Smooth muscle cell (in vitro differentiated cells): ENCODE results near the gene TMEM131L. TPM values are rescaled to one million over a fixed set of nuclear protein-coding genes. Genes with fewer than 3 reads are reported as not detected.
"Not testable (repeated sequence)": the region's sequence is repeated elsewhere in the genome, so short reads cannot be mapped to it uniquely, and the experiment has no call there.

Experiments
- DNase-seq: peaks from one replicate; lab custom pipeline; 2025; ENCODE audit not compliant: unreplicated experiment; lab: John Stamatoyannopoulos, UW
- H2AFZ ChIP-seq: fragments of 200-600 bp; sonication (generic); 2 replicates; pipeline ENCODE4 v1.6.0; 2016; ENCODE audit warnings: antibody characterized with exemption, low read depth, mild to moderate bottlenecking
- H3F3A ChIP-seq: fragments of 200-600 bp; sonication (generic); 2 replicates; pipeline ENCODE4 v1.6.0; 2017; ENCODE audit warnings: antibody characterized with exemption, low read depth
- H3K27ac ChIP-seq: fragments of 200-600 bp; sonication (generic); 2 replicates; pipeline ENCODE4 v1.5.1; 2016; ENCODE audit warnings: low read depth, mild to moderate bottlenecking
- H3K27me3 ChIP-seq: fragments of 200-600 bp; sonication (generic); 2 replicates; pipeline ENCODE4 v1.6.1; 2016; ENCODE audit warnings: low read depth, mild to moderate bottlenecking
- H3K36me3 ChIP-seq: fragments of 200-600 bp; sonication (generic); 2 replicates; pipeline ENCODE4 v1.5.1; 2016; ENCODE audit warnings: low read depth
- H3K4me1 ChIP-seq: fragments of 200-600 bp; sonication (generic); 2 replicates; pipeline ENCODE4 v1.5.1; 2016; ENCODE audit warnings: low read depth
- H3K4me2 ChIP-seq: fragments of 200-600 bp; sonication (generic); 2 replicates; pipeline ENCODE4 v1.6.0; 2016; ENCODE audit warnings: mild to moderate bottlenecking
- H3K4me3 ChIP-seq: fragments of 200-600 bp; sonication (generic); 2 replicates; pipeline ENCODE4 v1.5.1; 2016; ENCODE audit warnings: mild to moderate bottlenecking
- H3K79me2 ChIP-seq: fragments of 200-600 bp; sonication (generic); 2 replicates; pipeline ENCODE4 v1.6.0; 2016; ENCODE audit warnings: low read depth, mild to moderate bottlenecking
- H3K9ac ChIP-seq: fragments of 200-600 bp; sonication (generic); 2 replicates; pipeline ENCODE4 v1.6.0; 2016; ENCODE audit warnings: low read depth
- H3K9me3 ChIP-seq: fragments of 200-600 bp; sonication (generic); replicated peaks from 2 replicates; pipeline ENCODE4 v1.5.1; 2016; ENCODE audit warnings: low read depth
- H4K20me1 ChIP-seq: fragments of 200-600 bp; sonication (generic); 2 replicates; pipeline ENCODE4 v1.6.0; 2016; ENCODE audit warnings: low read depth
- WGBS: methylation state at CpG from one replicate; pipeline ENCODE4 v1.1.7; 2016; ENCODE audit warnings: low lambda C conversion rate; 5-methylcytosine and 5-hydroxymethylcytosine counted together
- polyA plus RNA-seq: library from polyadenylated mRNA; unstranded; fragments of >200 nt; fragmentation: Nextera tagmentation; extraction: Ambion mirVana; gene quantifications from 2 replicates; pipeline ENCODE4 v1.2.1, GENCODE V29; 2016
- total RNA-seq: library from RNA; depleted of rRNA; stranded (reverse); fragments of >200 nt; gene quantifications from 2 replicates; pipeline ENCODE4 v1.2.3, GENCODE V29; 2014
- TF ChIP-seq, protein P1 (sequence below): fragments of 200-600 bp; sonication (generic); IDR thresholded peaks from 2 replicates; pipeline ENCODE4 v1.5.1; 2017; ENCODE audit warnings: borderline replicate concordance, mild to moderate bottlenecking, antibody characterized with exemption; ENCODE audit not compliant: insufficient read depth, poor library complexity, severe bottlenecking

The TMEM131L gene
- total and polyA plus RNA-seq, 2 experiments from 2014 or later: 4.3 to 6.7 TPM

DNA sequence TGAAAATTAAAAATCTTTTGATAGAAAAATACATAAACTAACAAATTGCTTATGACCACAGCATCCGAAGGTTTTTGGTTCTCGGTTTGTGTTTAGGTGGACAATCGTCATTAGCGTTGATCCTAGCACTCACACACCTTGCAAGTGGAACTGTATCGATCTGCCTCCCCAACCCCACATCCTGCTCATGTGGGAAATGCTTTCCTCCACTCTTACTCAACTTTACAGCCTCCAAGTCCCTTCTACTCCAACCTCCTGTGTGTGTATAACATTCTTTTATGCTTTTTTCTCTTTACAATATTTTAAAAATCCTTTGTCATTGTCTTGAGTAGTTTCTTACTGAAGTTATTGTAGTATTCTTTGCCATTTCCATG, 15.6 kb upstream of the TMEM131L start:
- H3K4me2 ChIP-seq: no peak overlapping the region
- TF ChIP-seq, protein P1, sequence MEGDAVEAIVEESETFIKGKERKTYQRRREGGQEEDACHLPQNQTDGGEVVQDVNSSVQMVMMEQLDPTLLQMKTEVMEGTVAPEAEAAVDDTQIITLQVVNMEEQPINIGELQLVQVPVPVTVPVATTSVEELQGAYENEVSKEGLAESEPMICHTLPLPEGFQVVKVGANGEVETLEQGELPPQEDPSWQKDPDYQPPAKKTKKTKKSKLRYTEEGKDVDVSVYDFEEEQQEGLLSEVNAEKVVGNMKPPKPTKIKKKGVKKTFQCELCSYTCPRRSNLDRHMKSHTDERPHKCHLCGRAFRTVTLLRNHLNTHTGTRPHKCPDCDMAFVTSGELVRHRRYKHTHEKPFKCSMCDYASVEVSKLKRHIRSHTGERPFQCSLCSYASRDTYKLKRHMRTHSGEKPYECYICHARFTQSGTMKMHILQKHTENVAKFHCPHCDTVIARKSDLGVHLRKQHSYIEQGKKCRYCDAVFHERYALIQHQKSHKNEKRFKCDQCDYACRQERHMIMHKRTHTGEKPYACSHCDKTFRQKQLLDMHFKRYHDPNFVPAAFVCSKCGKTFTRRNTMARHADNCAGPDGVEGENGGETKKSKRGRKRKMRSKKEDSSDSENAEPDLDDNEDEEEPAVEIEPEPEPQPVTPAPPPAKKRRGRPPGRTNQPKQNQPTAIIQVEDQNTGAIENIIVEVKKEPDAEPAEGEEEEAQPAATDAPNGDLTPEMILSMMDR: no peak
- WGBS: 97% methylated on average over 5 of the region's 5 CpGs
- H3K4me1 ChIP-seq: peaks cover 3% of the 10 kb centered on the region
- H4K20me1 ChIP-seq: no peaks in the 10 kb centered on the region
- H3K9ac ChIP-seq: no peak overlapping the region
- DNase-seq: no peak
- no peaks in the 10 kb centered on the region for H3K36me3 ChIP-seq
- no peaks in the 10 kb centered on the region for H3K79me2 ChIP-seq
- H3F3A ChIP-seq: peaks cover 7% of the 10 kb centered on the region
- H2AFZ ChIP-seq: no peak overlapping the region
- H3K27me3 ChIP-seq: no peaks in the 10 kb centered on the region
- no peak overlapping the region for H3K27ac ChIP-seq
- H3K9me3 ChIP-seq: no peaks in the 10 kb centered on the region
- H3K4me3 ChIP-seq: no peak overlapping the region

DNA sequence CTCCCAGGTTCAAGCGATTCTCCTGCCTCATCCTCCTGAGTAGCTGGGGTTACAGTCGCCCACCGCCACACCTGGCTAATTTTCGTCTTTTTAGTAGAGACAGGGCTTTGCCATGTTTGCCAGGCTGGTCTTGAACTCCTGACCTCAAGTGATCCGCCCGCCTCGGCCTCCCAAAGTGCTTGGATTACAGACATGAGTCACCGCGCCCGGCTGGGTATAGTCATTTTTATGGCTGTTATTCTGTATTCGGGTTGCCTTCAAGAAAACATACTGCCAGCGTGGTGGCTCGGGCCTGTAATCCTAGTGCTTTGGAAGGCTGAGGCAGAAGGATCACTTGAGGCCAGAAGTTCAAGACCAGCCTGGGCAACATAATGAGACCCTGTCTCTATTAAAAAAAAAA, 15.0 kb upstream of the TMEM131L start:
- DNase-seq, H2AFZ ChIP-seq, H3K79me2 ChIP-seq, H3K4me1 ChIP-seq, H4K20me1 ChIP-seq, H3K4me2 ChIP-seq, H3K36me3 ChIP-seq, H3K9me3 ChIP-seq, H3K4me3 ChIP-seq, H3F3A ChIP-seq, H3K9ac ChIP-seq, H3K27me3 ChIP-seq, H3K27ac ChIP-seq: not testable (repeated sequence)
- 66% methylated on average over 13 of the region's 13 CpGs for WGBS

- peaks cover 3% of the 10 kb centered on the region for H3K4me1 ChIP-seq
- no peak overlapping the region for H3K27ac ChIP-seq
- WGBS: 63% methylated on average over 27 of the region's 27 CpGs
- H3K27me3 ChIP-seq: no peaks in the 10 kb centered on the region
- peaks cover 7% of the 10 kb centered on the region for H3F3A ChIP-seq
- DNase-seq: no peak
- no peaks in the 10 kb centered on the region for H3K9me3 ChIP-seq
- TF ChIP-seq, protein P1: no peak
- H3K36me3 ChIP-seq: no peaks in the 10 kb centered on the region
- no peak overlapping the region for H3K9ac ChIP-seq
- H3K79me2 ChIP-seq: no peaks in the 10 kb centered on the region
- H3K4me3 ChIP-seq: no peak overlapping the region
- H3K4me2 ChIP-seq: no peak overlapping the region
- H4K20me1 ChIP-seq: no peaks in the 10 kb centered on the region
- H2AFZ ChIP-seq: no peak overlapping the region
Observed at GRCh38 chr4:153451911-153452657, 14.1 kb upstream of the TMEM131L start.

GRCh38 chr4:153452658-153453378, 13.3 kb upstream of the TMEM131L start:
- Histone ChIP-seq H3K9ac (no peak overlapping the region), H3K27me3 (no peaks in the 10 kb centered on the region), H3K9me3 (no peaks in the 10 kb centered on the region), H3K27ac (no peak overlapping the region), H4K20me1 (no peaks in the 10 kb centered on the region), H3K4me1 (peaks cover 3% of the 10 kb centered on the region), H3K36me3 (no peaks in the 10 kb centered on the region), H3K4me2 (no peak overlapping the region), H2AFZ (no peak overlapping the region), H3K79me2 (no peaks in the 10 kb centered on the region), H3F3A (peaks cover 7% of the 10 kb centered on the region), H3K4me3 (no peak overlapping the region)
- TF ChIP-seq, protein P1: no peak
- no peak for DNase-seq
- 92% methylated on average over 1 of the region's 4 CpGs for WGBS
